SK-N-SH (cell line): ENCODE data around the gene EAPP.
"Not testable (repeated sequence)": the region's sequence is repeated elsewhere in the genome, so short reads cannot be mapped to it uniquely, and the experiment has no call there.

Source experiments
- CHD2 ChIP-seq: fragments of 150-350 bp; IDR thresholded peaks from 2 replicates; pipeline ENCODE4 v1.6.1; 2018; ENCODE audit warnings: low read length; ENCODE audit not compliant: partially characterized antibody
- CTCF ChIP-seq: fragments of 200-600 bp; sonication (generic); IDR thresholded peaks from 2 replicates; pipeline ENCODE4 v1.6.1; 2017; ENCODE audit warnings: antibody characterized with exemption, mild to moderate bottlenecking, moderate library complexity
- FOXJ3 ChIP-seq: sonication (generic); formaldehyde crosslinking; IDR thresholded peaks from 2 replicates; pipeline ENCODE4 v1.5.1; 2020; ENCODE audit warnings: mild to moderate bottlenecking, missing genetic modification reagents
- JUND ChIP-seq: IDR thresholded peaks from 2 replicates; pipeline ENCODE4 v1.4.0; 2012
- NRF1 ChIP-seq: IDR thresholded peaks from 2 replicates; pipeline ENCODE4 v1.6.1; 2012; ENCODE audit warnings: low read depth, mild to moderate bottlenecking, low read length
- POLR2AphosphoS5 ChIP-seq: IDR thresholded peaks from 2 replicates; pipeline ENCODE4 v1.6.1; 2012; ENCODE audit warnings: low read depth, low read length
- ZBTB33 ChIP-seq: IDR thresholded peaks from 2 replicates; pipeline ENCODE4 v1.4.0; 2012; ENCODE audit warnings: low read depth, borderline replicate concordance
- TF ChIP-seq, protein P1 (sequence below): IDR thresholded peaks from 2 replicates; pipeline ENCODE4; 2012

GRCh38 chr14:34562037-34562775, 22.7 kb upstream of the EAPP start:
- TF ChIP-seq CTCF; POLR2AphosphoS5; ZBTB33; NRF1; CHD2; JUND; FOXJ3 (CRISPR knock-in tag): not testable (repeated sequence)
- TF ChIP-seq, protein P1, sequence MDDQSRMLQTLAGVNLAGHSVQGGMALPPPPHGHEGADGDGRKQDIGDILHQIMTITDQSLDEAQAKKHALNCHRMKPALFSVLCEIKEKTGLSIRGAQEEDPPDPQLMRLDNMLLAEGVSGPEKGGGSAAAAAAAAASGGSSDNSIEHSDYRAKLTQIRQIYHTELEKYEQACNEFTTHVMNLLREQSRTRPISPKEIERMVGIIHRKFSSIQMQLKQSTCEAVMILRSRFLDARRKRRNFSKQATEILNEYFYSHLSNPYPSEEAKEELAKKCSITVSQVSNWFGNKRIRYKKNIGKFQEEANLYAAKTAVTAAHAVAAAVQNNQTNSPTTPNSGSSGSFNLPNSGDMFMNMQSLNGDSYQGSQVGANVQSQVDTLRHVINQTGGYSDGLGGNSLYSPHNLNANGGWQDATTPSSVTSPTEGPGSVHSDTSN = not testable (repeated sequence)
